IPS-18a (cell line): Measurements from ENCODE around the gene RNF5.

Source experiments
- H3K27ac ChIP-seq: one replicate; pipeline ENCODE4 v1.5.1; 2013; ENCODE audit warnings: low read length
- H3K27me3 ChIP-seq: one replicate; pipeline ENCODE4 v1.6.1; 2013; ENCODE audit warnings: mild to moderate bottlenecking, low read length; ENCODE audit not compliant: control insufficient read depth, insufficient read depth
- H3K36me3 ChIP-seq: one replicate; pipeline ENCODE4 v1.6.1; 2013; ENCODE audit warnings: low read depth, low read length; ENCODE audit not compliant: control insufficient read depth
- H3K4me1 ChIP-seq: one replicate; pipeline ENCODE4 v1.6.1; 2013; ENCODE audit warnings: low read depth, low read length; ENCODE audit not compliant: control insufficient read depth
- H3K4me3 ChIP-seq: one replicate; pipeline ENCODE4 v1.5.1; 2013; ENCODE audit warnings: low read length
- H3K9ac ChIP-seq: one replicate; pipeline ENCODE4 v1.6.1; 2013; ENCODE audit warnings: mild to moderate bottlenecking, low read length, moderate library complexity
- H3K9me3 ChIP-seq: one replicate; pipeline ENCODE4 v1.6.1; 2013; ENCODE audit warnings: low read depth, low read length; ENCODE audit not compliant: control insufficient read depth

The RNF5 gene

DNA sequence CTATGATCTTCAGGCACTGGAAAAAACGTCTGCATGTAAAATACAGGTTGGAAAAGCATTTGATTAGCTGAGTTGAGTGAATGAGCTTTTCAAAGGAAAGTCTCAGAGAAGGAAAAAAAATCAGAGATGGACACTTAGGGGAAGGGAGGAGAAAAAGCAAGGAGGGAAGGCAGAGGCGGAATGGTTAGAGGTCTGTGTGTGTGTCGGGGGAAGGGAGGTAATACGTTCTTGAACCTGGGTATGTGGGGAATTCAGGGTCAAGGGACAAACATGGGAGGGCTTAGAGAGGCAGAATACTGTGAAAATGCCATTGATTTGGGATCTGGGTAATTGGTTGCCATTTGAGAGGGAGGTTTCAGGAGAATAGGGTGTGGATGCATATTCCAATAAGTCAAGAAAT lies 31.5 kb upstream of the RNF5 start:
- no peak overlapping the region for H3K9ac ChIP-seq
- H3K4me1 ChIP-seq = peaks cover 12% of the 10 kb centered on the region
- H3K4me3 ChIP-seq = no peak overlapping the region
- H3K27ac ChIP-seq = no peak overlapping the region
- no peaks in the 10 kb centered on the region for H3K9me3 ChIP-seq
- no peaks in the 10 kb centered on the region for H3K36me3 ChIP-seq
- peaks cover 21% of the 10 kb centered on the region for H3K27me3 ChIP-seq

DNA sequence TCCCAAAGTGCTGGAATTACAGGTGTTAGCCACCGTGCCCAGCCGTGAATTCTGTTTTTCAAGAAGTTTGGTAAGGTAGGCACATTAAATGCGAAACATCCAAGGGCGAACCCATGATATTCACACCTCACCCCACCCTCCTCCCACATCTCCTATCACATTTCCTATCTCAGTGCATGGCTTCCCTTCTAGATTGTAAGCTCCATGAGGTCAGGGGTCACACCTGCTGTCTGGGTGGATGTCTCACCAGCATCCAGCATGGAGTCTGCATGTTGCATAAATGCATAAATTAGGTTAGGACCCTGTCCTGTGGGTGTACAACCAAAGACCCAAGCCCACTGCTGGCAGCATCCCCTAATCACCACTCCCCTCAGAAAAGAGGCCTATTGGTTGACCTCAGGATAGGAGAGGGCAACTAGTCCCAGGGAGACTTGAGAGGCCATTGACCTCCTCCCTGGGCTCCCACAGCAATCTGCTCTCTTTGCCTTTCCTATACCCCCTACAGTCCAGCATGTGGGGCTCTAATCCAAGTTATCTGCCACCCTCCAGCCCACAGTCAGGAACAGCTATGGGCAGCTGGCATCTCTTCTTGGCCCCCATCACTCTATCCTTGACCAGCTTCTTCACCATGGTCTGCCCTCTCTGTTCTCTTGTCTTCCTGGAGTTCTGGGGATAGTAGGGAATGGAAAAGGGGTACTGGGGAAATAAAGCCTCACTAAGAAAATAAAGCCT lies 30.6 kb upstream of the RNF5 start:
- H3K4me1 ChIP-seq = peaks cover 18% of the 10 kb centered on the region
- no peaks in the 10 kb centered on the region for H3K36me3 ChIP-seq
- H3K9ac ChIP-seq = no peak overlapping the region
- peaks cover 28% of the 10 kb centered on the region for H3K27me3 ChIP-seq
- H3K9me3 ChIP-seq = no peaks in the 10 kb centered on the region
- no peak overlapping the region for H3K4me3 ChIP-seq
- H3K27ac ChIP-seq = no peak overlapping the region

DNA sequence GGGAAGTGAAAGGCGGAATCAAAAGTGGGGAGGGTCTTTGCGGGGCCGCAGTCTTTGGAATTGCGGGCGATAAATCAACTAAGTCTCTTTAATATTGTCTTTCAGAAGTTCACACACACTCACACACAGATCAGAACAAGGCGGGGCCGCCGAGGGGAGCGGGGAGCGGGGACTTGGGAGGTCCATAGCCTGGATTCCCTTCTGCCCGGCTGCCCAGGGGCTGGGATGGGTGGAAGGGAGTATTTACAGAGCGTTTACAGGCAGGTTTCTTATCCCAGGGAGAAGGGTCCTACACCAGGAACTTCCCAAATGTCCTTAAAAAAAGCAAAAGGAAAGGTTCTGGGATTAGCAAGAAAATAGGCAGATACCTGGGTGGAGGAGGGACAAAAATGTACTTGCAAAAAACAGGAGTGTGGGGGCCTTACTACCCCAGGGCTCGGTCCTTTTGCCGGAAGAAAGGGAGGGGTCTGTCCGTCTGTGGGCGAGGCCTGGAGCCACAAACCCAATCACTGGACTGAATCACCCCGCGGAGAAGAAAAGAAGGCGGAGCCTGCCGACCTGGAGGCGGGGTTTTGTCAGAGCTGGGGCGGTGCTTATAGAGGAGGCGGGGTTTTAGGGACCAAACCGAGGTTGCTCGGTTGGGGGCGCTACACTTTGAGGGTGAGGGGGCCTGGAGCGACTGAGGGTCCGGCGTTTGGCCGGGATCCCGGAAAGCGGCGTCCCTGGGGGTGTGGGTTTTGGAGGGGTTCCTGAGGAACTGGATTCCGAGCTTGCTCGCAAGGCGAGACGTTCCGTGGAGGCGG lies 29.7 kb upstream of the RNF5 start:
- Histone ChIP-seq H3K36me3 (no peaks in the 10 kb centered on the region), H3K4me3 (no peak overlapping the region), H3K9ac (no peak overlapping the region), H3K9me3 (no peaks in the 10 kb centered on the region), H3K4me1 (peaks cover 24% of the 10 kb centered on the region), H3K27ac (no peak overlapping the region), H3K27me3 (peaks cover 35% of the 10 kb centered on the region)

DNA sequence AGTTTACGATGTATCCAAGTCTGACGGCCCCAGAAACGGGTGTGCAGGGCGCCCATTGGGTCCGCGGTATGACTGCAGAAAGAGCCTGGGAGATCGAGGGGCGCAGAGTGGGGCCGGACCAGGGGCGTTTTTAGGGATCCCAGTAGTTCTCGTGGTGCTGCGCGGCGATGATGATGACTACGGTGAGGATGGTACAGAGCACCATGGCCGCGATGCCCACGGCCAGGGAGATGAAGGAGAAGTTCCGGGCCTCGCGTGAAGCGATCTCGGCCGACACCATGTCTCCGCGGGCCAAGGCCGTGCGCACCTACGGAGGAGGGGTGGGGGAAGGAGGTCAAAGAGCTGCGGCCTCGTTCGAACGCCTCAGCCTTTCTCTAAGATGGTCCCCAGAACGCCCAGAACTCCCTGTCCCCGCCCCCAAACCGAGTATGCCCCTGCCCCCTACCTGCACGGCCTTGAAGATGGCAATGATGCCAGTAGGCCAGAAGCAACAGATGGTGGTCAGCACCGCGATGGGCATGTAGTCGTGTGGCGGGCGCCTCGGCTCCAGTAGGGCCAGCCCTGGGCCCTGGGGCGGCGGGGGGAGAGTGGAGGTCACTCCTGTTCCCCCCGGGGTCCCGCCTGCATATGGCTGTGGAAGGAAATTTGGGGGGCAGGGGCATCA lies 29.0 kb upstream of the RNF5 start:
- Histone ChIP-seq H3K27me3 (peaks cover 35% of the 10 kb centered on the region), H3K4me1 (peaks cover 24% of the 10 kb centered on the region), H3K27ac (no peak overlapping the region), H3K4me3 (no peak overlapping the region), H3K9me3 (no peaks in the 10 kb centered on the region), H3K36me3 (no peaks in the 10 kb centered on the region), H3K9ac (no peak overlapping the region)

DNA sequence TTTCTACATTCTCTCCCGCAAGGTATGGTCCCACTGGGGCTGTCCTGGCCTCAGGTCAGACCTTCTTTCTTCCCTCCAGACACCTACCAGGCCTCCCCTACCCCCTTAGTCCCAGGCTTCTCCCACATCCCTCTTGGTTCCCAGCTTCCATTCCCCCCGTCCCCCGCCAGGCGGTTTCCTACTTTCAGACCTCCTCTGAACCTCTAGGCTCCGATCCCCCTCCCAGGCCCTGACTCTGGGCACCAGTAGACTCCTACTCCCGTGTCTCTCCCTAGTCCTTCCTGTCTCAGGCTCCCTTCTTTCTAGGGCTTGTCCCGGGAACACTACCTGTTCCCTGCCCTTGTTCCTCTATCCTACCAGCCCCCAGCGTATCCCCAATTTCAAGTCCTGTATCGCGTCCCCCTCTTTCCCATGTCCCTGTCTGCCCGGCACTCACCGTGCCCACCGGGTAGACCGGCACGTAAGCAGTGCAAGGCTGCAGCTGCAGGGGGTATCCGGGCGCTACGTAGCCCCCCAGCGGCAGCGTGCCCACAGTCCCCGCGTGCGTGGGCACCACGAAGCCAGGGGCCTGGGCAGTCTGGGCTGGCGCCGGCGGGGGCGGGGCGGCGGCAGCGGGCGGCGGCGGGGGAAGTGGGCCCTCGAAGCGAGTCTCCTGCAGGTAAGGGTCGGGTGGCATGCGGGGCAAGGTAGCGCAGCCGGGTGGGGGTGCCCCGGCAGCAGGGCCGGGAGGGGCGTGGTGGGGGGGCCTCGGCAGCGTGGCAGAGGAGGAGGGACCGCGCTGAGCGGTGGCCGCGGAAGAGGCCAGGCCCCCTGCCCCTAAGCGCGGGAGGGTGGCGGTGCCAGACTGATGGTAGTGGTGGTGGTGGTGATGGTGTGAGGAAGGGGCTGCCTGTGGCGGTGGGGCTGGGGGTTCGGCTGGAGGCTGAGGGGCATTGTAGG lies 28.0 kb upstream of the RNF5 start:
- no peak overlapping the region for H3K9ac ChIP-seq
- no peak overlapping the region for H3K27ac ChIP-seq
- peak overlapping the region; percentile 47 for H3K4me3 ChIP-seq
- H3K4me1 ChIP-seq = peaks cover 27% of the 10 kb centered on the region
- H3K27me3 ChIP-seq = peaks cover 35% of the 10 kb centered on the region
- no peaks in the 10 kb centered on the region for H3K9me3 ChIP-seq
- no peaks in the 10 kb centered on the region for H3K36me3 ChIP-seq

DNA sequence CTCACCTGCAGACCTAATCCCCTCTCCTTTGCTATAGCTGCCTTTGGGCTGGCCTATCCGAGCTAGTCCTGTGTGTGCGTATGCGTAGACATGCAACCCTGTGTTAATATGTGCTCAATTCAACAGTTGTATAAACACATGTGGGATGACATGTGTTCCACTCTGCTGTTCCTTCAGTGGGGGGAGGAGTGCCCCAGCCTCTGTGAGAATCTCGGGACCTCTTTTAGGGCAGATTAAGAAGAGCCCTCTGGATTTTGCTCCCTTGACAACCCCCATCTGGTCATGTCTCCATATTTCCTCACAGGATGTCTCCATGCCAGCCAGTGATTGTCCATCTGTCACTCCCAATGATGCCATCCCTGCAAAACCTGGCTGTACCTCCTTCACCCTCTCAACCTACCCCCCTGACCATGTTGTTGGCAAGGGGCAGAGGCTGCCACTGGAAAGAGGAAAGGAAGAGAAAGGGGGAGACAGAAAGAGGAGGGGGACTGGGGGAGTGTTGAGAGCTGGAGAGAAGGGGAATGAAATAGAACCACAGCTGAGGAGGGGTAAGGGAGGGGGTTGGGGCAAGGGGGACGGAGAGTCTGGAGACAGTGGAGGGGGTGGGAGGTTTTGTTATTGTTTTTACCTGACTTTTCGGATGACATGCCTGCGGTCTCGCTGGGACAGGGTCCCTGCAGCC lies 26.9 kb upstream of the RNF5 start:
- Histone ChIP-seq H3K9me3 (no peaks in the 10 kb centered on the region), H3K27ac (no peak overlapping the region), H3K4me3 (peak overlapping the region; percentile 47), H3K4me1 (peaks cover 27% of the 10 kb centered on the region), H3K36me3 (peaks cover 5% of the 10 kb centered on the region), H3K27me3 (peaks cover 35% of the 10 kb centered on the region), H3K9ac (no peak overlapping the region)

DNA sequence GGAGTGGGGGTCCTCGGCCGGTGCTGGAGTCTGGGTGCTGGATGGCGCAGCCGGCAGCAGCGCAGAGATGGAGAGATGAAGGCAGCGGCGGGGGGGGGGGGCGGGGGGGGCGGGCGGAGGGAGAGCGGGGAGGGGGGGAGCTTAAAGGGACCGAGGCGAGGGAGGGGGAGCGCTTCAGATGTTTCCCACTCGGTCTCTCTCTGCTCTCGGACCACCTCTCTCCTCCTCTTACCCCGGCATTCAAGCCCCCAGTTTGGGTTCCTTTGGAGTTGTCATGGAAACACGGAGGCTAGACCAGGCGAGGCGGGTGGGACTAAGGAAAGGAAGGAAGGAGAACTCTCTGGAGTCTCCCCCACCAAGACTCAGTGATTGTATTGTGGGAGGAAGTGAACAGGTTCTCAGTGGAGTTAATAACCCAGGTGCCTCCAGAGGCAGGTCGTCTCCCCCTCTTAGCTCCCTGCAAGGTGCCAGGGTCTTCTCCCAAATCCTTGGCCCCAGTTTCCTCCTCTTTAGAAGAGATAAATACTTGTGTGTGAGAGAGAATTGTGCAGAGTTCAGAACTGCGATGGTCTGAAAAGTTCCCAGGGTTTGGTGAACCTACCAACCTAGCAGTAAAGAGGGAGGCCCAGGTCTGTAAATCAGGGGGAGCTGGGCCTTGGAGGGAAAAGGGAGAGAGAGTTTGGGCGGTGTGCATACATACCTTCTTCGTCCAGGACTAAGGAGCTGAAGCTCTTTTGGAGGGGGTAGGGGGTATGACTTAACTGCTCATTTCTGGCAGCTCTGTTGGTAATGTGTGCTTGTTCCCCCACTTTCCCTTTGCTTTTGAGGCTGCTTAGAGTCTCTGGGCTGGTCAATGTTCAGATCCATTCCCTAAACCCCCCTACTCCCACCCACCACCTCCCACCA lies 26.1 kb upstream of the RNF5 start, which contains the start of gene PRRT1:
Gene PRRT1, minus strand, starts transcription at position 77 of the 906 bp plus-strand sequence. CDS start 112 bp downstream, outside the sequence.
- Histone ChIP-seq H3K4me3 (peak within 1 kb of the TSS; percentile 98), H3K27me3 (peaks cover 35% of the 10 kb centered on the region), H3K9me3 (no peaks in the 10 kb centered on the region), H3K36me3 (peaks cover 7% of the 10 kb centered on the region), H3K4me1 (peaks cover 23% of the 10 kb centered on the region), H3K9ac (peak within 1 kb of the TSS; percentile 95), H3K27ac (no peak within 1 kb of the TSS)

DNA sequence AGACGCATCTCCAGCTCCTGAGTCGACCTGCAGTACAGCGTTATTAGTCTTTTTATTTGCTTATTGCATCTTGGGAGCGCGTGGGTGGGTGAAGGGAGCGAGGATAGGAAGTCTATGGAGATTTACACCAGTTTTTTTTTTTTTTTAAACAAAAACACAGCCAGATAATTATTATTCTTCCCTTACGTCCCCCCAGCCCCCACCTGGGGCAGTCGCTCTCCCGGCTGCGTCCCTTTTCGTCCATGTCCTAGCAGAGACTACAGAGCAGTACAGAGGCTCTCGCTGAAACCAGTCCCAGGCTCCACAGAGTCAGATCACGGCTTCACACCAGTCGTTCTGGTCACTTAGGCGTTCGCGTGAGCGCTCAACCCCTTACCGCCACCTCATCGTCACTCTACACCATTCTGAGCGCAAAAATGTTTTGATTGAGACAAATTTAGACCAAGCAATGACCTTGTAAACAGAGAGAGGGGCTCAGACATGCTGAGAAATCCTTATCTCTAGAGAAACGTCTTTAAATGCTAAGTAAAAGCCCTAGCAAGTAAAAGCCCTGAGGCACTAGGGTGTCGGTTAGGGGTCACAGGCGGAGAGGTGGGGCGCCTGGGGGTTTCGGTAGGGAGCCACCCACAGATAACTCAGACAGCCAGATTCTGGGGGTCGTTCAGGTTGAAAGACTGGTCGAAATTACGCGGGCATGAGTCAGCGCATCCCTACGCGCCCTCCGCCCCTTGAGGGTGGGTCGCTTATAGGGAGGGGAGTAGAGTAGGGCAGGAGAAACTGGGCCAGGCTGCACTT lies 25.2 kb upstream of the RNF5 start:
- peaks cover 23% of the 10 kb centered on the region for H3K4me1 ChIP-seq
- peaks cover 35% of the 10 kb centered on the region for H3K27me3 ChIP-seq
- peak overlapping the region; percentile 95 for H3K9ac ChIP-seq
- H3K27ac ChIP-seq = peak overlapping the region; percentile 85
- H3K9me3 ChIP-seq = no peaks in the 10 kb centered on the region
- H3K4me3 ChIP-seq = peak overlapping the region; percentile 98
- H3K36me3 ChIP-seq = peaks cover 15% of the 10 kb centered on the region

DNA sequence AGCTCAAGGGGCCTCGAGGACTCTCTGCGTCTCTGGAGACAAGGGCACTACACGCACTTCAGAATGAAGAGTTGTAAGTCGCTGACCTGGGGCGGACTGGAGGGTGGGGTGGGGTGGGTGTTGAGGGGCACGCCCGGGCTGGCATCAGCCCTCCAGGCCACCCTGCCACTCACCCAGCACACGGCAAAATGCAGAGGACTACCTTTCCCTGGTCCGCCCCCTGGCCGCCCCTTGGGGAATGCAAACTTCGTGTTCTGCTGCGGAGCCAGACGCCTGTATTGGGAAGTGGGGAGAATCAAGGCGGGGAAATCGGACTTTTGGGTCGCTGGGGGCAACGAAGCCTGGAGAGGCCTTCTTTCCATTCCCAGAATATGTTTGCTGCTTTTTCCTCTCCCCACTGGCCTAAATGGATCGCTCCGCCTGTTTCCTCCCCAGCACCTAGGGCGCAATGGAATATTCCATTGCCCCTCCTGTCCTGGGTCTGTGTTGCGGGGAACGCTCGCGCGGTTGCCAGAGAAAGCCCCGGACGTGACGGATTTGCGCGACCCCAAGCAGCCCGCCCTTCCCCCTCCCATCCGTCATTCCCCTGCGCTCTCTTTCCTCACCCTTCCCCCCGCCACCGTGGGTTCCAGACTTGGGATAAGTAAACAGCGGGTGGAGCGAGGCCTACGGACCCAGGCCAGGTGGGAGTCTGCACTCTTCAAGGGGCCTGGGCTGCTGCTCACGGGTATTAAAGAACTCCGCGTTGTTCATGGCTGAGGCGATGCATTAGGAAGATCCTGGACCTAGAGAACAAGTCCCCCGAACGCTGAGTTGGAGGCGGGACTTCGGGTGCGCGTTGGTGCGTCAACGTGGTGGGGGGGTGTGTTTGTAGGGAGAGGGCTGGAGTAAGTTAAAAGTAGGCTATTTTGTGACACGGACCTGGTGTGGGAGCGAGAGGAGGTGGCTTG lies 24.4 kb upstream of the RNF5 start, which contains the start of gene PPT2:
Gene PPT2, plus strand, starts transcription at position 578 of the 950 bp plus-strand sequence. CDS start 454 bp downstream, outside the sequence.
- no peaks in the 10 kb centered on the region for H3K9me3 ChIP-seq
- H3K4me1 ChIP-seq = peaks cover 23% of the 10 kb centered on the region
- H3K4me3 ChIP-seq = peak within 1 kb of the TSS; percentile 98
- H3K9ac ChIP-seq = peak within 1 kb of the TSS; percentile 95
- H3K27me3 ChIP-seq = peaks cover 35% of the 10 kb centered on the region
- H3K27ac ChIP-seq = peak within 1 kb of the TSS; percentile 96
- H3K36me3 ChIP-seq = peaks cover 23% of the 10 kb centered on the region
